ENCODE results near the gene CLIP2. TPM values are rescaled to one million over a fixed set of nuclear protein-coding genes. Genes with fewer than 3 reads are reported as not detected.

Gene CLIP2
- polyA plus RNA-seq, 1 of the 3 experiments (the other 2 are of a cell fraction), result 14.3 TPM

DNA sequence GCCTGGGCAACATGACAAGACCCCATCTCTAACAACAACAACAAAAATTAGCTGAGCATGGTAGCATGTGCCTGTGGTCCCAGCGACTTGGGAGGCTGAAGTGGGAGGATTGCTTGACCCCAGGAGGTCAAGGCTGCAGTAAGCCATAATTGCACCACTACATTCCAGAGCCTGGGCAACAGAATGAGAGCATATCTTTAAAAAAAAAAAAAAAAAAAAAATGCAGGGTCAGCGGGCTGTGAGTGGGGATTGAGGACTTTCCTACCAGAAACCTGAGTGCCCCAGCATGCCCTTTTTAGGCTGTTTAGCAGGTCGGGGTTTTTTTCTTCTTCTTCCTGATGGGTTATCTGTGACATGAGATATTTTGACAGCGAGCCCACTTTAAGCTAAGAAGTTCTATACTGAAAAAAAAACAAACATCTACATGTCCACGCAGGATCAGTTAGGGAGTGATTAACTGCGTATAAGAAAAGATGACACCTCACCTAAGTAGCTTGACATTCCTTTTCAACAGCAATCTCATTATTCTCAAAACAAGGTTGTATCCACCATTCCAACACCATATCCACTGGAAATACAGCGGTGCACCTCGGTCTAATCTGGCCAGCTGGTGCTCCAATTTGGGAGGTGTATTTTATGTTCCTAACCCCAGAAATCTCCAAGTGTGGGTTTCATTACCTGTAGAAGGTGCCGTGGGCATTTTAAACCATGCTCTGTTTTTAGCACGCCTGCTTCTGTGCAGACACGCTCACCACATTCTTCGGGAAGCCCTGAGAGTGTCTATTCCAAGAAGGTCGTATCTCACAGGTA is 21.2 kb upstream of the CLIP2 start:
- Histone ChIP-seq H3K27ac (ENCODE audit: low read depth in 2 of 2, low read length in 1 of 2) (no peak overlapping the region), H3K4me3 (ENCODE audit: low read depth in 2 of 2, low read length in 1 of 2) (no peak overlapping the region), H3K9me3 (no peaks in the 10 kb centered on the region), H3K9me2 (no peaks in the 10 kb centered on the region), H4K20me1 (ENCODE audit: insufficient read depth) (no peaks in the 10 kb centered on the region), H2AFZ (ENCODE audit: low read depth) (no peak overlapping the region), H3K79me2 (ENCODE audit: insufficient read depth) (no peaks in the 10 kb centered on the region), H3K36me3 (replicated peaks in 1 of 2; ENCODE audit: control insufficient read depth in 1 of 2, insufficient read depth in 2 of 2, low read length in 1 of 2) (no peaks in the 10 kb centered on the region), H3K9ac (no peak overlapping the region), H3K27me3 (ENCODE audit: insufficient read depth) (no peaks in the 10 kb centered on the region), H3F3A (replicated peaks; ENCODE audit: insufficient read depth) (peaks cover 35% of the 10 kb centered on the region), H3K4me1 (ENCODE audit: control insufficient read depth in 1 of 2, insufficient read depth in 2 of 2, low read depth in 1 of 2, low read length in 1 of 2) (peaks cover 4 to 12% of the 10 kb centered on the region in 2 experiments; a peak in 3 of 4 replicates), H3K4me2 (no peak overlapping the region)
- CTCF ChIA-PET, result interaction anchor here (0.5 to 6.7 kb wide), 6 partner anchors 19 to 137 kb away, joined by 3 to 61 read pairs (median 4); partner anchors contain the start of gene CLIP2
- TF ChIP-seq ELF1 (IDR thresholded peaks at IDR 0.05) (no peak), YY1 (IDR thresholded peaks at IDR 0.05; ENCODE audit: low read depth) (no peak), EZH2phosphoT487 (IDR thresholded peaks at IDR 0.05; ENCODE audit: borderline replicate concordance, low read depth) (no peak), NRF1 (IDR thresholded peaks at IDR 0.05; ENCODE audit: low read depth, low read length) (no peak), SMC3 (IDR thresholded peaks at IDR 0.05; ENCODE audit: low read depth, low read length) (no peak), SIN3A (IDR thresholded peaks at IDR 0.05; ENCODE audit: borderline replicate concordance, low read depth, low read length) (no peak)
- TF ChIP-seq, protein P1, sequence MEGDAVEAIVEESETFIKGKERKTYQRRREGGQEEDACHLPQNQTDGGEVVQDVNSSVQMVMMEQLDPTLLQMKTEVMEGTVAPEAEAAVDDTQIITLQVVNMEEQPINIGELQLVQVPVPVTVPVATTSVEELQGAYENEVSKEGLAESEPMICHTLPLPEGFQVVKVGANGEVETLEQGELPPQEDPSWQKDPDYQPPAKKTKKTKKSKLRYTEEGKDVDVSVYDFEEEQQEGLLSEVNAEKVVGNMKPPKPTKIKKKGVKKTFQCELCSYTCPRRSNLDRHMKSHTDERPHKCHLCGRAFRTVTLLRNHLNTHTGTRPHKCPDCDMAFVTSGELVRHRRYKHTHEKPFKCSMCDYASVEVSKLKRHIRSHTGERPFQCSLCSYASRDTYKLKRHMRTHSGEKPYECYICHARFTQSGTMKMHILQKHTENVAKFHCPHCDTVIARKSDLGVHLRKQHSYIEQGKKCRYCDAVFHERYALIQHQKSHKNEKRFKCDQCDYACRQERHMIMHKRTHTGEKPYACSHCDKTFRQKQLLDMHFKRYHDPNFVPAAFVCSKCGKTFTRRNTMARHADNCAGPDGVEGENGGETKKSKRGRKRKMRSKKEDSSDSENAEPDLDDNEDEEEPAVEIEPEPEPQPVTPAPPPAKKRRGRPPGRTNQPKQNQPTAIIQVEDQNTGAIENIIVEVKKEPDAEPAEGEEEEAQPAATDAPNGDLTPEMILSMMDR (IDR thresholded peaks at IDR 0.05), result no peak
- TF ChIP-seq, protein P2, sequence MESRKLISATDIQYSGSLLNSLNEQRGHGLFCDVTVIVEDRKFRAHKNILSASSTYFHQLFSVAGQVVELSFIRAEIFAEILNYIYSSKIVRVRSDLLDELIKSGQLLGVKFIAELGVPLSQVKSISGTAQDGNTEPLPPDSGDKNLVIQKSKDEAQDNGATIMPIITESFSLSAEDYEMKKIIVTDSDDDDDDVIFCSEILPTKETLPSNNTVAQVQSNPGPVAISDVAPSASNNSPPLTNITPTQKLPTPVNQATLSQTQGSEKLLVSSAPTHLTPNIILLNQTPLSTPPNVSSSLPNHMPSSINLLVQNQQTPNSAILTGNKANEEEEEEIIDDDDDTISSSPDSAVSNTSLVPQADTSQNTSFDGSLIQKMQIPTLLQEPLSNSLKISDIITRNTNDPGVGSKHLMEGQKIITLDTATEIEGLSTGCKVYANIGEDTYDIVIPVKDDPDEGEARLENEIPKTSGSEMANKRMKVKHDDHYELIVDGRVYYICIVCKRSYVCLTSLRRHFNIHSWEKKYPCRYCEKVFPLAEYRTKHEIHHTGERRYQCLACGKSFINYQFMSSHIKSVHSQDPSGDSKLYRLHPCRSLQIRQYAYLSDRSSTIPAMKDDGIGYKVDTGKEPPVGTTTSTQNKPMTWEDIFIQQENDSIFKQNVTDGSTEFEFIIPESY (IDR thresholded peaks at IDR 0.05; ENCODE audit: borderline replicate concordance, low read depth), result no peak
- TF ChIP-seq, protein P3, sequence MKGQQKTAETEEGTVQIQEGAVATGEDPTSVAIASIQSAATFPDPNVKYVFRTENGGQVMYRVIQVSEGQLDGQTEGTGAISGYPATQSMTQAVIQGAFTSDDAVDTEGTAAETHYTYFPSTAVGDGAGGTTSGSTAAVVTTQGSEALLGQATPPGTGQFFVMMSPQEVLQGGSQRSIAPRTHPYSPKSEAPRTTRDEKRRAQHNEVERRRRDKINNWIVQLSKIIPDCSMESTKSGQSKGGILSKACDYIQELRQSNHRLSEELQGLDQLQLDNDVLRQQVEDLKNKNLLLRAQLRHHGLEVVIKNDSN (IDR thresholded peaks at IDR 0.05; ENCODE audit: borderline replicate concordance, low read depth), result no peak
- WGBS (ENCODE audit: low lambda C conversion rate), result 84% methylated on average over 13 of the region's 13 CpGs
- POLR2A ChIA-PET, result interaction anchor here (1.0 kb wide), 1 partner anchor 14 kb away, joined by 5 read pairs; the partner anchor contains the start of gene RFC2
- no peak for DNase-seq

DNA sequence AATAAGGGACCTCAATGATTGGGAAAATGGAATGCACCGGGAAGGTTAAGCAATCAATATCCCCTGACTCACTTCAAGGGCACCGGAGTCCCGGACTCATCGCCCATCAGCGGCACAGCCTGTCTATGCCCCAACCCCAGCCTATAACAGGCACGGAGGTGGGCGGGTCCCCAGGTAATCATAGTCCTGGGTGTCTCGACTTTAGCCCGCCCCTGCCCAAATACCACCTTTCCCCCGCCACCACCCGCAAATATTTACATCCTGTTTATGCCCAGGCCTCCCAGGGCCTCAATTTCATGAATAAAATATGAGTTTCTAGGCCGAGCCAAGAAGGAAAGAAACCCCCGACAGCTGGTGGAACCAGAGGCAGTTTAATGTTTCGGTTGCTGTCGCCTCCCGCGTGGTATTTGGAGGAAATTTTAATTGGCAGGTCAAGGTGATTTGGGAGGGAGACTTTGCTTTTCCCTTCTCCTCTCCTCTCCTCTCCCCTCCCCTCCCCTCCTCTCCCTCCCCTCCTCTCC is 19.4 kb upstream of the CLIP2 start:
- Histone ChIP-seq H3F3A (replicated peaks; ENCODE audit: insufficient read depth) (peaks cover 45% of the 10 kb centered on the region), H3K9me2 (no peaks in the 10 kb centered on the region), H3K9ac (peak overlapping the region; percentile 63), H3K79me2 (ENCODE audit: insufficient read depth) (no peaks in the 10 kb centered on the region), H3K36me3 (replicated peaks in 1 of 2; ENCODE audit: control insufficient read depth in 1 of 2, insufficient read depth in 2 of 2, low read length in 1 of 2) (no peaks in the 10 kb centered on the region), H3K9me3 (no peaks in the 10 kb centered on the region), H2AFZ (ENCODE audit: low read depth) (peak overlapping the region; percentile 97), H3K4me2 (peak overlapping the region; percentile 89), H3K4me1 (ENCODE audit: control insufficient read depth in 1 of 2, insufficient read depth in 2 of 2, low read depth in 1 of 2, low read length in 1 of 2) (peaks cover 4 to 16% of the 10 kb centered on the region in 2 experiments; a peak in 3 of 4 replicates), H3K27ac (ENCODE audit: low read depth in 2 of 2, low read length in 1 of 2) (no peak overlapping the region; a peak in 1 of 4 replicates), H3K4me3 (ENCODE audit: low read depth in 2 of 2, low read length in 1 of 2) (peak overlapping the region; percentile 46 to 68), H3K27me3 (ENCODE audit: insufficient read depth) (no peaks in the 10 kb centered on the region), H4K20me1 (ENCODE audit: insufficient read depth) (no peaks in the 10 kb centered on the region)
- POLR2A ChIA-PET, result no interaction called here
- WGBS (ENCODE audit: low lambda C conversion rate), result 6% methylated on average over 16 of the region's 17 CpGs
- CTCF ChIA-PET, result interaction anchor here (1.3 to 6.7 kb wide), 5 partner anchors 17 to 136 kb away, joined by 3 to 61 read pairs (median 12); partner anchors contain the start of gene CLIP2
- DNase-seq, result peak; percentile 88
- TF ChIP-seq FOXM1 (IDR thresholded peaks at IDR 0.05; ENCODE audit: low read depth), result no peak
- no peak for TF ChIP-seq JUND (IDR thresholded peaks at IDR 0.05)
- TF ChIP-seq, protein P4, sequence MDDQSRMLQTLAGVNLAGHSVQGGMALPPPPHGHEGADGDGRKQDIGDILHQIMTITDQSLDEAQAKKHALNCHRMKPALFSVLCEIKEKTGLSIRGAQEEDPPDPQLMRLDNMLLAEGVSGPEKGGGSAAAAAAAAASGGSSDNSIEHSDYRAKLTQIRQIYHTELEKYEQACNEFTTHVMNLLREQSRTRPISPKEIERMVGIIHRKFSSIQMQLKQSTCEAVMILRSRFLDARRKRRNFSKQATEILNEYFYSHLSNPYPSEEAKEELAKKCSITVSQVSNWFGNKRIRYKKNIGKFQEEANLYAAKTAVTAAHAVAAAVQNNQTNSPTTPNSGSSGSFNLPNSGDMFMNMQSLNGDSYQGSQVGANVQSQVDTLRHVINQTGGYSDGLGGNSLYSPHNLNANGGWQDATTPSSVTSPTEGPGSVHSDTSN (IDR thresholded peaks at IDR 0.05), result peak; percentile 55
- TF ChIP-seq EP300 (IDR thresholded peaks at IDR 0.05; ENCODE audit: borderline replicate concordance in 1 of 2, low read depth in 1 of 2, low read length in 1 of 2), result no peak
- TF ChIP-seq TAF1 (IDR thresholded peaks at IDR 0.05; ENCODE audit: borderline replicate concordance, low read depth, low read length), result peak; percentile 44; the same call in 1 of the 2 replicates
- TF ChIP-seq, protein P5, sequence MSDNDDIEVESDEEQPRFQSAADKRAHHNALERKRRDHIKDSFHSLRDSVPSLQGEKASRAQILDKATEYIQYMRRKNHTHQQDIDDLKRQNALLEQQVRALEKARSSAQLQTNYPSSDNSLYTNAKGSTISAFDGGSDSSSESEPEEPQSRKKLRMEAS (IDR thresholded peaks at IDR 0.05; ENCODE audit: low read depth), result no peak
- no peak; the same call in 1 of the 2 replicates for TF ChIP-seq NFIC (IDR thresholded peaks at IDR 0.05; ENCODE audit: borderline replicate concordance)
- TF ChIP-seq SIN3A (IDR thresholded peaks at IDR 0.05; ENCODE audit: borderline replicate concordance, low read depth, low read length), result peak; percentile 53; the same call in 1 of the 2 replicates
- no peak for TF ChIP-seq CHD2 (IDR thresholded peaks at IDR 0.05; ENCODE audit: low read length, partially characterized antibody)
- peak; percentile 20; the same call in 1 of the 2 replicates for TF ChIP-seq RFX5 (IDR thresholded peaks at IDR 0.05; ENCODE audit: low read length)
- no peak for TF ChIP-seq GABPA (IDR thresholded peaks at IDR 0.05; ENCODE audit: low read depth)
- TF ChIP-seq TCF12 (IDR thresholded peaks at IDR 0.05), result peak; percentile 21; the same call in 1 of the 2 replicates
- TF ChIP-seq RXRA (IDR thresholded peaks at IDR 0.05; ENCODE audit: borderline replicate concordance, low read depth), result no peak
